GM12872 (cell line): ENCODE data around the gene PLLP.
A peak's percentile ranks its signal among the peaks of the same experiment; 100 is the strongest.

Experiments used
- CTCF ChIP-seq: IDR thresholded peaks from 3 replicates; pipeline ENCODE4 v1.5.1; 2011; ENCODE audit warnings: low read depth, mild to moderate bottlenecking, low read length, moderate library complexity; ENCODE audit not compliant: insufficient read depth

PLLP gene

GRCh38 chr16:57244767-57245471, 39.6 kb downstream of the PLLP start, which contains the start of gene ARL2BP:
Gene ARL2BP, plus strand, starts transcription at chr16:57245259. Its CDS starts 109 bp downstream, at chr16:57245368.
- TF ChIP-seq CTCF = 0 out of 3 replicates have a peak, but pooled peaks have one; percentile 5

GRCh38 chr16:57244463-57244766, 40.1 kb downstream of the PLLP start:
- TF ChIP-seq CTCF = no peak

GRCh38 chr16:57242650-57243049, 41.8 kb downstream of the PLLP start:
- TF ChIP-seq CTCF = no peak

GRCh38 chr16:57240851-57241250, 43.6 kb downstream of the PLLP start:
- TF ChIP-seq CTCF = no peak

GRCh38 chr16:57239107-57239506, 45.4 kb downstream of the PLLP start:
- TF ChIP-seq CTCF = no peak

- TF ChIP-seq CTCF = no peak
Observed at GRCh38 chr16:57238682-57239081, 45.8 kb downstream of the PLLP start.

- no peak for TF ChIP-seq CTCF
Observed at GRCh38 chr16:57236022-57236350, 48.5 kb downstream of the PLLP start.
